ENCODE measurements around the gene C22orf23.

C22orf23 gene

GRCh38 chr22:37990301-37990700, 36.9 kb upstream of the C22orf23 start:
- Histone ChIP-seq H3K9ac (ENCODE audit: low read depth, low read length) (no peak overlapping the region), H3K4me2 (ENCODE audit: low read length) (no peak overlapping the region), H3K36me3 (ENCODE audit: insufficient read depth, low read length) (no peaks in the 10 kb centered on the region), H3K9me3 (replicated peaks; ENCODE audit: low read length) (no peaks in the 10 kb centered on the region), H3K27me3 (ENCODE audit: control insufficient read depth, insufficient read depth, low read length) (no peaks in the 10 kb centered on the region), H3K4me3 (ENCODE audit: low read length) (no peak overlapping the region), H3K4me1 (ENCODE audit: control insufficient read depth, insufficient read depth, low read length) (no peaks in the 10 kb centered on the region)

GRCh38 chr22:37989146-37990045, 36.0 kb upstream of the C22orf23 start:
- Histone ChIP-seq H3K4me2 (ENCODE audit: low read length) (no peak overlapping the region), H3K4me3 (ENCODE audit: low read length) (no peak overlapping the region), H3K9ac (ENCODE audit: low read depth, low read length) (no peak overlapping the region), H3K36me3 (ENCODE audit: insufficient read depth, low read length) (no peaks in the 10 kb centered on the region), H3K27me3 (ENCODE audit: control insufficient read depth, insufficient read depth, low read length) (no peaks in the 10 kb centered on the region), H3K4me1 (ENCODE audit: control insufficient read depth, insufficient read depth, low read length) (no peaks in the 10 kb centered on the region), H3K9me3 (replicated peaks; ENCODE audit: low read length) (no peaks in the 10 kb centered on the region)

- no peak overlapping the region for H3K4me2 ChIP-seq (ENCODE audit: low read length)
- no peaks in the 10 kb centered on the region for H3K4me1 ChIP-seq (ENCODE audit: control insufficient read depth, insufficient read depth, low read length)
- no peaks in the 10 kb centered on the region for H3K9me3 ChIP-seq (replicated peaks; ENCODE audit: low read length)
- H3K27me3 ChIP-seq (ENCODE audit: control insufficient read depth, insufficient read depth, low read length): no peaks in the 10 kb centered on the region
- no peak overlapping the region for H3K4me3 ChIP-seq (ENCODE audit: low read length)
- no peaks in the 10 kb centered on the region for H3K36me3 ChIP-seq (ENCODE audit: insufficient read depth, low read length)
- no peak overlapping the region for H3K9ac ChIP-seq (ENCODE audit: low read depth, low read length)
Measured at GRCh38 chr22:37986371-37986770, 33.0 kb upstream of the C22orf23 start.

- Histone ChIP-seq H3K9ac (ENCODE audit: low read depth, low read length) (no peak overlapping the region), H3K4me2 (ENCODE audit: low read length) (no peak overlapping the region), H3K4me1 (ENCODE audit: control insufficient read depth, insufficient read depth, low read length) (no peaks in the 10 kb centered on the region), H3K4me3 (ENCODE audit: low read length) (no peak overlapping the region), H3K27me3 (ENCODE audit: control insufficient read depth, insufficient read depth, low read length) (no peaks in the 10 kb centered on the region), H3K36me3 (ENCODE audit: insufficient read depth, low read length) (no peaks in the 10 kb centered on the region), H3K9me3 (replicated peaks; ENCODE audit: low read length) (no peaks in the 10 kb centered on the region)
Measured at GRCh38 chr22:37985751-37986281, 32.4 kb upstream of the C22orf23 start.

GRCh38 chr22:37985050-37985585, 31.7 kb upstream of the C22orf23 start:
- H3K36me3 ChIP-seq (ENCODE audit: insufficient read depth, low read length): no peaks in the 10 kb centered on the region
- no peaks in the 10 kb centered on the region for H3K9me3 ChIP-seq (replicated peaks; ENCODE audit: low read length)
- no peak overlapping the region for H3K9ac ChIP-seq (ENCODE audit: low read depth, low read length)
- H3K4me1 ChIP-seq (ENCODE audit: control insufficient read depth, insufficient read depth, low read length): no peaks in the 10 kb centered on the region
- H3K4me3 ChIP-seq (ENCODE audit: low read length): no peak overlapping the region
- no peak overlapping the region for H3K4me2 ChIP-seq (ENCODE audit: low read length)
- no peaks in the 10 kb centered on the region for H3K27me3 ChIP-seq (ENCODE audit: control insufficient read depth, insufficient read depth, low read length)

- Histone ChIP-seq H3K4me1 (ENCODE audit: control insufficient read depth, insufficient read depth, low read length) (no peaks in the 10 kb centered on the region), H3K9ac (ENCODE audit: low read depth, low read length) (no peak within 1 kb of the TSS), H3K4me2 (ENCODE audit: low read length) (no peak within 1 kb of the TSS), H3K36me3 (ENCODE audit: insufficient read depth, low read length) (no peaks in the 10 kb centered on the region), H3K4me3 (ENCODE audit: low read length) (no peak within 1 kb of the TSS), H3K9me3 (replicated peaks; ENCODE audit: low read length) (no peaks in the 10 kb centered on the region), H3K27me3 (ENCODE audit: control insufficient read depth, insufficient read depth, low read length) (no peaks in the 10 kb centered on the region)
Measured at GRCh38 chr22:37983860-37984791, 30.7 kb upstream of the C22orf23 start, which contains the start of gene SOX10. TSS of gene SOX10 (minus strand) at chr22:37984555. CDS start at chr22:37983784, 771 bp downstream.

GRCh38 chr22:37982938-37983859, 29.8 kb upstream of the C22orf23 start:
- Histone ChIP-seq H3K27me3 (ENCODE audit: control insufficient read depth, insufficient read depth, low read length) (no peaks in the 10 kb centered on the region), H3K36me3 (ENCODE audit: insufficient read depth, low read length) (no peaks in the 10 kb centered on the region), H3K9me3 (replicated peaks; ENCODE audit: low read length) (no peaks in the 10 kb centered on the region), H3K9ac (ENCODE audit: low read depth, low read length) (no peak overlapping the region), H3K4me3 (ENCODE audit: low read length) (no peak overlapping the region), H3K4me2 (ENCODE audit: low read length) (no peak overlapping the region), H3K4me1 (ENCODE audit: control insufficient read depth, insufficient read depth, low read length) (no peaks in the 10 kb centered on the region)

GRCh38 chr22:37982151-37982785, 28.9 kb upstream of the C22orf23 start:
- no peak overlapping the region for H3K4me2 ChIP-seq (ENCODE audit: low read length)
- no peaks in the 10 kb centered on the region for H3K9me3 ChIP-seq (replicated peaks; ENCODE audit: low read length)
- H3K4me3 ChIP-seq (ENCODE audit: low read length): no peak overlapping the region
- no peaks in the 10 kb centered on the region for H3K4me1 ChIP-seq (ENCODE audit: control insufficient read depth, insufficient read depth, low read length)
- H3K27me3 ChIP-seq (ENCODE audit: control insufficient read depth, insufficient read depth, low read length): no peaks in the 10 kb centered on the region
- H3K9ac ChIP-seq (ENCODE audit: low read depth, low read length): no peak overlapping the region
- H3K36me3 ChIP-seq (ENCODE audit: insufficient read depth, low read length): no peaks in the 10 kb centered on the region

- no peaks in the 10 kb centered on the region for H3K9me3 ChIP-seq (replicated peaks; ENCODE audit: low read length)
- no peak overlapping the region for H3K4me2 ChIP-seq (ENCODE audit: low read length)
- H3K36me3 ChIP-seq (ENCODE audit: insufficient read depth, low read length): no peaks in the 10 kb centered on the region
- H3K4me1 ChIP-seq (ENCODE audit: control insufficient read depth, insufficient read depth, low read length): no peaks in the 10 kb centered on the region
- no peaks in the 10 kb centered on the region for H3K27me3 ChIP-seq (ENCODE audit: control insufficient read depth, insufficient read depth, low read length)
- H3K9ac ChIP-seq (ENCODE audit: low read depth, low read length): no peak overlapping the region
- no peak overlapping the region for H3K4me3 ChIP-seq (ENCODE audit: low read length)
Measured at GRCh38 chr22:37981282-37982011, 28.0 kb upstream of the C22orf23 start.

- Histone ChIP-seq H3K4me2 (ENCODE audit: low read length) (no peak overlapping the region), H3K9me3 (replicated peaks; ENCODE audit: low read length) (no peaks in the 10 kb centered on the region), H3K27me3 (ENCODE audit: control insufficient read depth, insufficient read depth, low read length) (no peaks in the 10 kb centered on the region), H3K9ac (ENCODE audit: low read depth, low read length) (no peak overlapping the region), H3K4me1 (ENCODE audit: control insufficient read depth, insufficient read depth, low read length) (no peaks in the 10 kb centered on the region), H3K36me3 (ENCODE audit: insufficient read depth, low read length) (no peaks in the 10 kb centered on the region), H3K4me3 (ENCODE audit: low read length) (no peak overlapping the region)
Measured at GRCh38 chr22:37979782-37980181, 26.4 kb upstream of the C22orf23 start.
